GM12874 (cell line): ENCODE data around the gene UNC119.

Experiments used
- CTCF ChIP-seq: IDR thresholded peaks from 2 replicates; pipeline ENCODE4 v1.5.1; 2011; ENCODE audit warnings: low read depth, mild to moderate bottlenecking, control low read depth, low read length, moderate library complexity; ENCODE audit not compliant: insufficient read depth

Gene UNC119

GRCh38 chr17:28547096-28547622 is 5.3 kb downstream of the UNC119 start:
- no peak for TF ChIP-seq CTCF

GRCh38 chr17:28545787-28546415 is 6.5 kb downstream of the UNC119 start:
- TF ChIP-seq CTCF = no peak

- no peak for TF ChIP-seq CTCF
These were observed 7.3 kb downstream of the UNC119 start for GRCh38 chr17:28545141-28545503.

- no peak for TF ChIP-seq CTCF
These were observed 7.9 kb downstream of the UNC119 start for GRCh38 chr17:28544402-28545140.

GRCh38 chr17:28541439-28541838 is 11.0 kb downstream of the UNC119 start:
- no peak for TF ChIP-seq CTCF

GRCh38 chr17:28540231-28540630 is 12.2 kb downstream of the UNC119 start:
- TF ChIP-seq CTCF = no peak

GRCh38 chr17:28538296-28538895 is 14.0 kb downstream of the UNC119 start:
- TF ChIP-seq CTCF = no peak
